Suprapubic skin (tissue), 3 donors: ENCODE results near the gene BICC1.

ENCODE experiments used
- POLR2A ChIP-seq, 2 donors: fragments of 450-650 bp; IDR thresholded peaks; one replicate each; pipeline ENCODE4 v1.6.1; 2017; ENCODE audit warnings: antibody characterized with exemption in 2 of 2, mild to moderate bottlenecking in 2 of 2, moderate library complexity in 2 of 2
- TF ChIP-seq, protein P1 (sequence below), 2 donors: fragments of 200-600 bp in 1 of 2; fragments of 450-650 bp in 1 of 2; sonication (generic) in 1 of 2; IDR thresholded peaks; one replicate each; pipeline ENCODE4 v1.5.1; 2016 to 2019; ENCODE audit warnings: antibody characterized with exemption in 2 of 2, mild to moderate bottlenecking in 1 of 2, moderate library complexity in 1 of 2

DNA sequence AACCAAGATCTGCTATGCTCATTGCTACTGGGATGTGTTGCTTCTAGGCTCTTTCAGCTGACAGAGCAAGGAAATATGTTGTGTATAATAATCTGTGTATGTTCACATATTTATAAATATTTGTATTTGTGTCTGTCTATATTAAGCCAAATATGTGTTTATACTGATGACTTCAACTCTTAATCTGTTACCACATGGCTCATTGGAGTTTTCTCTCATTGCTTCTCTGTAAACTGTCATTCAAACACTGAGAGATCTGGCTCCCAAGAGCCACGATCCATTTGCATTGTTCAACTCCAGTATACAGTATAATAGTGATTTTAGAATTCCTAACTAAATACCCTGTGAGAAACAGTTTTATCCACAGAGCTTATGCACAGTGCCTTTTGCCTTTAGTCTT, 35.3 kb downstream of the BICC1 start:
- no peak for TF ChIP-seq POLR2A (IDR thresholded peaks at IDR 0.05)
- TF ChIP-seq, protein P1, sequence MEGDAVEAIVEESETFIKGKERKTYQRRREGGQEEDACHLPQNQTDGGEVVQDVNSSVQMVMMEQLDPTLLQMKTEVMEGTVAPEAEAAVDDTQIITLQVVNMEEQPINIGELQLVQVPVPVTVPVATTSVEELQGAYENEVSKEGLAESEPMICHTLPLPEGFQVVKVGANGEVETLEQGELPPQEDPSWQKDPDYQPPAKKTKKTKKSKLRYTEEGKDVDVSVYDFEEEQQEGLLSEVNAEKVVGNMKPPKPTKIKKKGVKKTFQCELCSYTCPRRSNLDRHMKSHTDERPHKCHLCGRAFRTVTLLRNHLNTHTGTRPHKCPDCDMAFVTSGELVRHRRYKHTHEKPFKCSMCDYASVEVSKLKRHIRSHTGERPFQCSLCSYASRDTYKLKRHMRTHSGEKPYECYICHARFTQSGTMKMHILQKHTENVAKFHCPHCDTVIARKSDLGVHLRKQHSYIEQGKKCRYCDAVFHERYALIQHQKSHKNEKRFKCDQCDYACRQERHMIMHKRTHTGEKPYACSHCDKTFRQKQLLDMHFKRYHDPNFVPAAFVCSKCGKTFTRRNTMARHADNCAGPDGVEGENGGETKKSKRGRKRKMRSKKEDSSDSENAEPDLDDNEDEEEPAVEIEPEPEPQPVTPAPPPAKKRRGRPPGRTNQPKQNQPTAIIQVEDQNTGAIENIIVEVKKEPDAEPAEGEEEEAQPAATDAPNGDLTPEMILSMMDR (IDR thresholded peaks at IDR 0.05), result no peak
